HL-60 (cell line): ENCODE results near the gene SMIM12.

Experiments used
- DNase-seq, 2 experiments: peaks; one replicate each; pipeline ENCODE4 v3.0.0-alpha.2; 2010 to 2020; ENCODE audit warnings: low read depth in 1 of 2, low spot score in 1 of 2
- H3K27ac ChIP-seq: fragments of 250-450 bp; sonication (Bioruptor Pico); replicated peaks from 2 replicates; pipeline ENCODE4 v1.5.1; 2020; ENCODE audit warnings: mild to moderate bottlenecking, moderate library complexity
- H3K27me3 ChIP-seq: fragments of 250-450 bp; sonication (Bioruptor Pico); 2 replicates; pipeline ENCODE4 v1.5.1; 2021; ENCODE audit warnings: mild to moderate bottlenecking, moderate library complexity; ENCODE audit not compliant: insufficient read depth, poor library complexity, severe bottlenecking
- H3K4me3 ChIP-seq: replicated peaks from 2 replicates; pipeline ENCODE4 v1.5.1; 2011; ENCODE audit warnings: mild to moderate bottlenecking, control low read depth, low read length; ENCODE audit not compliant: insufficient read depth
- GABPA ChIP-seq: IDR thresholded peaks from 2 replicates; pipeline ENCODE4 v1.6.1; 2012; ENCODE audit warnings: low read depth
- POLR2AphosphoS5 ChIP-seq: IDR thresholded peaks from 2 replicates; pipeline ENCODE4 v1.6.1; 2012; ENCODE audit warnings: low read depth
- SPI1 ChIP-seq: IDR thresholded peaks from 2 replicates; pipeline ENCODE4 v1.6.1; 2012; ENCODE audit warnings: low read depth, mild to moderate bottlenecking, borderline replicate concordance
- TF ChIP-seq, protein P1 (sequence below): IDR thresholded peaks from 2 replicates; pipeline ENCODE4 v1.6.1; 2012; ENCODE audit warnings: low read depth; ENCODE audit not compliant: insufficient replicate concordance
- TF ChIP-seq, protein P2 (sequence below): IDR thresholded peaks from one replicate; pipeline ENCODE4 v1.5.1; 2011; ENCODE audit warnings: low read length, control low read depth, inconsistent platforms; ENCODE audit not compliant: insufficient read depth

The SMIM12 gene

DNA sequence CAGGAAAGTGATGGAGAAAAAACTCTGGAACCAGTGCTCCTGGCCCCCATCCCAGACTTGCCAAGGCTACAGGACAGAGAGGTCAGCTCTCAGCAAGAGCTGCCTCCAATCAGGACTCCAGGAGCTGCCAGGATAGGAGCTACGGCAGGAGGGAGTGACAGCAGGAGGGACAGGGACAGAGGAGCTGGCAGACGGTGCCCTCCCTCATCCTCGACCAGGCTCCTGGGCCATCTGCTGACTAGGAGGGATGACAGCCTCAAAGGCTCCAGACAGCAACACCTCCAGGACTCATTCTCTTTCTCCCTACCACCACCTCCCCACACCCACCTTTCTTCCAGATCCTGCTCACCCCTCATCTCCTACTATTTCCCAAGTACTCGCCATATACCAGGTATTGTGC lies 47.2 kb upstream of the SMIM12 start:
- no peak overlapping the region for H3K27ac ChIP-seq
- DNase-seq: no peak
- TF ChIP-seq SPI1 (no peak), GABPA (no peak), POLR2AphosphoS5 (no peak)
- TF ChIP-seq, protein P1, sequence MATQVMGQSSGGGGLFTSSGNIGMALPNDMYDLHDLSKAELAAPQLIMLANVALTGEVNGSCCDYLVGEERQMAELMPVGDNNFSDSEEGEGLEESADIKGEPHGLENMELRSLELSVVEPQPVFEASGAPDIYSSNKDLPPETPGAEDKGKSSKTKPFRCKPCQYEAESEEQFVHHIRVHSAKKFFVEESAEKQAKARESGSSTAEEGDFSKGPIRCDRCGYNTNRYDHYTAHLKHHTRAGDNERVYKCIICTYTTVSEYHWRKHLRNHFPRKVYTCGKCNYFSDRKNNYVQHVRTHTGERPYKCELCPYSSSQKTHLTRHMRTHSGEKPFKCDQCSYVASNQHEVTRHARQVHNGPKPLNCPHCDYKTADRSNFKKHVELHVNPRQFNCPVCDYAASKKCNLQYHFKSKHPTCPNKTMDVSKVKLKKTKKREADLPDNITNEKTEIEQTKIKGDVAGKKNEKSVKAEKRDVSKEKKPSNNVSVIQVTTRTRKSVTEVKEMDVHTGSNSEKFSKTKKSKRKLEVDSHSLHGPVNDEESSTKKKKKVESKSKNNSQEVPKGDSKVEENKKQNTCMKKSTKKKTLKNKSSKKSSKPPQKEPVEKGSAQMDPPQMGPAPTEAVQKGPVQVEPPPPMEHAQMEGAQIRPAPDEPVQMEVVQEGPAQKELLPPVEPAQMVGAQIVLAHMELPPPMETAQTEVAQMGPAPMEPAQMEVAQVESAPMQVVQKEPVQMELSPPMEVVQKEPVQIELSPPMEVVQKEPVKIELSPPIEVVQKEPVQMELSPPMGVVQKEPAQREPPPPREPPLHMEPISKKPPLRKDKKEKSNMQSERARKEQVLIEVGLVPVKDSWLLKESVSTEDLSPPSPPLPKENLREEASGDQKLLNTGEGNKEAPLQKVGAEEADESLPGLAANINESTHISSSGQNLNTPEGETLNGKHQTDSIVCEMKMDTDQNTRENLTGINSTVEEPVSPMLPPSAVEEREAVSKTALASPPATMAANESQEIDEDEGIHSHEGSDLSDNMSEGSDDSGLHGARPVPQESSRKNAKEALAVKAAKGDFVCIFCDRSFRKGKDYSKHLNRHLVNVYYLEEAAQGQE: no peak
- TF ChIP-seq, protein P2, sequence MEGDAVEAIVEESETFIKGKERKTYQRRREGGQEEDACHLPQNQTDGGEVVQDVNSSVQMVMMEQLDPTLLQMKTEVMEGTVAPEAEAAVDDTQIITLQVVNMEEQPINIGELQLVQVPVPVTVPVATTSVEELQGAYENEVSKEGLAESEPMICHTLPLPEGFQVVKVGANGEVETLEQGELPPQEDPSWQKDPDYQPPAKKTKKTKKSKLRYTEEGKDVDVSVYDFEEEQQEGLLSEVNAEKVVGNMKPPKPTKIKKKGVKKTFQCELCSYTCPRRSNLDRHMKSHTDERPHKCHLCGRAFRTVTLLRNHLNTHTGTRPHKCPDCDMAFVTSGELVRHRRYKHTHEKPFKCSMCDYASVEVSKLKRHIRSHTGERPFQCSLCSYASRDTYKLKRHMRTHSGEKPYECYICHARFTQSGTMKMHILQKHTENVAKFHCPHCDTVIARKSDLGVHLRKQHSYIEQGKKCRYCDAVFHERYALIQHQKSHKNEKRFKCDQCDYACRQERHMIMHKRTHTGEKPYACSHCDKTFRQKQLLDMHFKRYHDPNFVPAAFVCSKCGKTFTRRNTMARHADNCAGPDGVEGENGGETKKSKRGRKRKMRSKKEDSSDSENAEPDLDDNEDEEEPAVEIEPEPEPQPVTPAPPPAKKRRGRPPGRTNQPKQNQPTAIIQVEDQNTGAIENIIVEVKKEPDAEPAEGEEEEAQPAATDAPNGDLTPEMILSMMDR: no peak
- no peak overlapping the region for H3K4me3 ChIP-seq
- H3K27me3 ChIP-seq: peaks cover 2% of the 10 kb centered on the region

DNA sequence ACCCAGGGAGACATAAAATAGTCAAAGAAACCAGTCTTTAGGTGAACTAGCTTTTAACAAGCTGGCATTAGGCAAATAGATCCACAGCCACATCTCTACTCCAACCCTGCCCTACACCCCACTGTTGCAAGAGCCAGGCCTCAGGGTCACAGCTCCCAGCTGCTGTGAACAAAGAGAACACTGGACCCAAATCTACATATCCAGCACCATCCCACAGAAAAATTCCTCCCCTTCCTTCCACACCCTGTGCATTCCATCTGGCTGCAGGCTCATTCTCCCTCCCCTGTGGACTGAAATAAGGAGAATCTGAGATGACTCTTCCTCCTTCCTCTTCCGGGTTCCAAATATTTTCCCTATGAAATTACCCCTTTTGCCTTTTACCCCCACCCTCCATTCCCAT lies 46.7 kb upstream of the SMIM12 start:
- Histone ChIP-seq H3K4me3 (no peak overlapping the region), H3K27ac (no peak overlapping the region), H3K27me3 (peaks cover 4% of the 10 kb centered on the region)
- TF ChIP-seq, protein P1: no peak
- no peak for TF ChIP-seq SPI1
- TF ChIP-seq GABPA: no peak
- TF ChIP-seq POLR2AphosphoS5: no peak
- TF ChIP-seq, protein P2: no peak
- DNase-seq: no peak

DNA sequence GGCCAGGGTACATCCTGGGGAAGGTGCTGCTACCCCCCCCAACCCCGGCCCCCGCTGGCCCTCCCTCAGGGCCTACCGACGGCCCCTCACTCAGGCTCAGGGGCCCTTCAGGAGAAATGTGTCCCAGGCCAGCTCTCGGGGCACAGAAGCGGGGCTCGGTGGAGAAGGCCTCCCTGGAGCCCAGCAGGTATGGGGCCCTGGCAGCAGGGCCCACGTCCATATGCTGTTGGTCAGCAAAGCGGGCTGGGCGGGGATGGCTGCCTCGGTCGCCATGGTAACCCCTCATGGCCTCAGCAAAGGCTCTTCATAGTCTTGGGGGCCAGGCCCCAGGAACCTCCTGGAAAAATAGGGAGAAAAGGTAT lies 45.5 kb upstream of the SMIM12 start:
- no peak overlapping the region for H3K27ac ChIP-seq
- peaks cover 4% of the 10 kb centered on the region for H3K27me3 ChIP-seq
- DNase-seq: no peak
- no peak overlapping the region for H3K4me3 ChIP-seq
- TF ChIP-seq SPI1: no peak
- TF ChIP-seq, protein P2: no peak
- TF ChIP-seq POLR2AphosphoS5: no peak
- TF ChIP-seq, protein P1: no peak
- no peak for TF ChIP-seq GABPA
